ENCODE results near the gene G6PC1.
"Not testable (repeated sequence)": the region's sequence is repeated elsewhere in the genome, so short reads cannot be mapped to it uniquely, and the experiment has no call there.

The G6PC1 gene

GRCh38 chr17:42900460-42901331, at the start of gene G6PC1:
G6PC1 (plus strand) TSS chr17:42900799; CDS start chr17:42900877, 78 bp downstream.
- DNase-seq, result no peak

DNA sequence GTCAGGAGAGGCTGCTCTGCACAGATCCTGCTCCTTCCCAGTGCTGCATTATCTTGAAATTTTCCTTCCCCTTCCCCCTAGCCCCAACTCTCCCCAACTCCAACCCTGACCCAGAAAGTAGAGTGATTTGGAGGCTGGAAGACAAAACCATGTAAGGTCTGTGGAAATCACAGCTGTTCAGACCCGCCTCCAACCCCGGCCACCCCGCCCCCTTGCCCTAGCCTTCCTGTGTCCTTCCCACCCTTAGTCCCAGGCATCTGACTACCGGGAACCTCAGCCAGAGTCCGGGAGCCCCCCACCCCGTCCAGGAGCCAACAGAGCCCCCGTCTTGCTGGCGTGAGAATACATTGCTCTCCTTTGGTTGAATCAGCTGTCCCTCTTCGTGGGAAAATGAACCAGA, 49.6 kb upstream of the G6PC1 start, which contains the start of gene AOC3:
TSS of gene AOC3 (plus strand) at position 246 of the 400 bp plus-strand sequence. CDS start at position 391, 145 bp downstream.
- no peak for DNase-seq

GRCh38 chr17:42851371-42852240, 49.0 kb upstream of the G6PC1 start:
- not testable (repeated sequence) for DNase-seq

- no peak for DNase-seq
These were observed 48.2 kb upstream of the G6PC1 start for GRCh38 chr17:42852351-42852750.

GRCh38 chr17:42853004-42853403, 47.6 kb upstream of the G6PC1 start:
- DNase-seq, result no peak

DNA sequence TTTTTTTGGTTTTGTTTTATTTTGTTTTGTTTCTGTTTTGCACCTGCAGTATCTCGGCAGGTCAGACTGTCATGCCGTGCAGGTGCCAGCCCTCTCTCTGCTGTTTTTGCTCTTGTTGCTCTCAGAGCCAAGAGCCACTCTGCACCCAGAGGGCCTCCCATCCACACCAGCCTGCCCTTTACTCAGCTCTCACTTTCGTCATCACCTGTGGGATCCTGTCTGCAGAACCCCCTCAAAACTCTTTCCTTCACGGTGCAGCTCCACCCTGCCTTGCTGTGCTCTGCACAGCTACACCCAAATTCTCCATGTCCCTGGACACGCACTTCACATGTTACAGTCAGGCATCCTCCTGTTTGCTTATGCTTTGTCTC, 47.0 kb upstream of the G6PC1 start:
- no peak for DNase-seq

GRCh38 chr17:42853968-42854790, 46.4 kb upstream of the G6PC1 start:
- DNase-seq, result no peak

- no peak for DNase-seq
These were observed 45.5 kb upstream of the G6PC1 start for GRCh38 chr17:42855048-42855596.

DNA sequence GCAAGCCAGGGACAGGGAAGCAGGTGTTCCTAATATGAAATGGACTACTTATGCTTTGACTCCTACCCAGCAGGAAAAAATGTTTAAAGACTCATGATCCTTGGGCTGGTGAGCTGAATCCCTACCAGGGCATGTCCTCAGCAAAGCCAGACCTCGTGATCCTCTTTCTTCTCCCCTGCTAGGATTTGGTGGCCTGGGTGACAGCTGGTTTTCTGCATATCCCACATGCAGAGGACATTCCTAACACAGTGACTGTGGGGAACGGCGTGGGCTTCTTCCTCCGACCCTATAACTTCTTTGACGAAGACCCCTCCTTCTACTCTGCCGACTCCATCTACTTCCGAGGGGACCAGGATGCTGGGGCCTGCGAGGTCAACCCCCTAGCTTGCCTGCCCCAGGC, 44.5 kb upstream of the G6PC1 start:
- DNase-seq, result not testable (repeated sequence)

DNA sequence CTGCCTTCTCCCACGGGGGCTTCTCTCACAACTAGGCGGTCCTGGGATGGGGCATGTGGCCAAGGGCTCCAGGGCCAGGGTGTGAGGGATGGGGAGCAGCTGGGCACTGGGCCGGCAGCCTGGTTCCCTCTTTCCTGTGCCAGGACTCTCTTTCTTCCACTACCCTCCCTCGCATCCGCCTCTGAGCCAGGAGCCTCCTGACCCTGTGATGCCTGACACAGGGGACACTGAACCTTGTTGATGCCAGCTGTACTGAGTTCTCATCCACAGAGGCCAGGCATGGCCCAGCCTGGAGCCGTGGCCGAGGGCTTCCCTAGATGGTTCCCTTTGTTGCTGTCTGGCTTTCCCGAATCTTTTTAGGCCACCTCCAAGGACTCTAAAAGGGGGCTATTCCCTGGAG, 44.1 kb upstream of the G6PC1 start:
- DNase-seq, result not testable (repeated sequence)

DNA sequence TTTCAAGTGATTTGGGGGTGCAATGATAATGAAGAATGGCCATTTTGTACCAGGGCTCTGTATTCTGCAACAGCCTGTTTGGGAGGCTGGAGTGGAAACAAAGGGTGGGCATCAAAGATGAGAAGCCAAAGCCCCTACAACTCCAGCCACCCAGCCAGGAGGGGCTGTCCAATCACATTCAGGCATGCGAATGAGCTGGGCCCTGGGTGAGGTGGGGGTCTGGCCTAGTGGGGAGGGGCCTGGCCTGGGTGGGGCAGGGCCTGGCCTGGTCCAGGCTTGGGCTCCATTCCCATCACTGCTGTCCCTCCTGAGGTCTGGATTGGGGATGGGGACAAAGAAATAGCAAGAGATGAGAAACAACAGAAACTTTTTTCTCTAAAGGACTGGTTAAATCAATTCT, 43.2 kb upstream of the G6PC1 start:
- no peak for DNase-seq

GRCh38 chr17:42865638-42866094, 34.9 kb upstream of the G6PC1 start:
- no peak for DNase-seq

- DNase-seq, result no peak
These were observed 34.4 kb upstream of the G6PC1 start for GRCh38 chr17:42866216-42866615.

- no peak for DNase-seq
These were observed 33.7 kb upstream of the G6PC1 start for GRCh38 chr17:42866631-42867575.

DNA sequence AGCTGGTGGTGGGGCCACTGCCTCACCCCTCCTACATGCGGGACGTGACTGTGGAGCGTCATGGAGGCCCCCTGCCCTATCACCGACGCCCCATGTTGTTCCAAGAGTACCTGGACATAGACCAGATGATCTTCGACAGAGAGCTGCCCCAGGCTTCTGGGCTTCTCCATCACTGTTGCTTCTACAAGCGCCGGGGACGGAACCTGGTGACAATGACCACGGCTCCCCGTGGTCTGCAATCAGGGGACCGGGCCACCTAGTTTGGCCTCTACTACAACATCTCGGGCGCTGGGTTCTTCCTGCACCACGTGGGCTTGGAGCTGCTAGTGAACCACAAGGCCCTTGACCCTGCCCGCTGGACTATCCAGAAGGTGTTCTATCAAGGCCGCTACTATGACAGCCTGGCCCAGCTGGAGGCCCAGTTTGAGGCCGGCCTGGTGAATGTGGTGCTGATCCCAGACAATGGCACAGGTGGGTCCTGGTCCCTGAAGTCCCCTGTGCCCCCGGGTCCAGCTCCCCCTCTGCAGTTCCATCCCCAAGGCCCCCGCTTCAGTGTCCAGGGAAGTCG, 32.8 kb upstream of the G6PC1 start:
- DNase-seq, result not testable (repeated sequence)

GRCh38 chr17:42868338-42868737, 32.3 kb upstream of the G6PC1 start:
- DNase-seq, result no peak

DNA sequence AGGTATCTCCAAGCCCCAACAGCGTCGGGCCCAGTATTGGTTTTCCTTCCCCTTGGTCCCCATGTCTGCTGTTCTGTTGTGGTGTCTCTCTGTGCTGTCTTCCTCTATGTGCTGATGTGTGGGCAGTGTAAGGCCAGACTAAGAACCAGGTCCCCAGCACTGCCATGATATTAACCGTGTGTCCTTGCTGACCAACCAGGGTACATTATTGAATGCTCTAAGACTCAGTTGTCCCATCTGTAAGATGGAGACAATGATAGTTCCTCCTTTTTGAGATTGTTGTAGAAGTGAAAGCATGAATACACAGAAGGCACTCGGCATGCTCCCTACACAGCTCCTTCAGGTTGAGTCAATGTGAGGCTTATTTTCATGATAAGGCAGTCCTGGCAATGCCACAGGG, 29.0 kb upstream of the G6PC1 start:
- no peak for DNase-seq

DNA sequence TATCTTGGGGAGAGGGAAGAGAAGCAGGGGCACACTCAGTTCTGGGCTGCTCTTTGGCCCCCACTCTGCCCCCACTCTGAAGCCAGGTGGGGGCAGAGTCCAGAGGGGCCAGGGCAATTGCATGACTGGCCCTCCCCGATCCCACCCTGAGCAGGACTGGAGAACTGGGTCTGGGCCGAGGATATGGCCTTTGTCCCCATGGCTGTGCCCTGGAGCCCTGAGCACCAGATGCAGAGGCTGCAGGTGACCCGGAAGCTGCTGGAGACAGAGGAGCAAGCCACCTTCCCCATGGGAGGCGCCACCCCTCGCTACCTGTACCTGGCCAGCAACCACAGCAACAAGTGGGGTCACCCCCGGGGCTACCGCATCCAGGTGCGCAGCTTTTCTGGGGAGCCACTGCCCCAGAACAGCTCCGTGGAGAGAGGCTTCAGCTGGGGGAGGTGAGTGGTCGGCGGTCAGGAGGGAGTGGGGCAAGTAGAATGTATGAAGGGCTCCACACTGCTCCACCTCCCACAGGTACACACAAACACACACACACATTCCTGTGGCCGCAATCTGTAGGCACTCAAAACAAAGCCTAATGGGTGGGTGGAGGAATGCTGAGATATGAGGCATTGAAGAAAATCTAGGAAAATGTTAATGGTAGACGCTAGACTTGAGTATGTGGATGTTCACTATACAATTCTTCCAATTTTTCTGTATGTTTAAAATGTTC, 28.2 kb upstream of the G6PC1 start:
- DNase-seq, result no peak

GRCh38 chr17:42873315-42873714, 27.3 kb upstream of the G6PC1 start:
- no peak for DNase-seq
